DND-41 (cell line): ENCODE measurements around the gene TBC1D22A.
A peak's percentile ranks its signal among the peaks of the same experiment; 100 is the strongest.

Experiments used
- ATAC-seq: fragments of 200-7000 bp; cut with Tn5 transposase; 3 replicates; pipeline ENCODE4 v1.9.1; 2021; ENCODE audit warnings: low read depth; ENCODE audit not compliant: insufficient read depth
- DNase-seq: peaks from one replicate; pipeline ENCODE4 v3.0.0-alpha.2; 2020
- H2AFZ ChIP-seq: 2 replicates; pipeline ENCODE4 v1.6.0; 2012; ENCODE audit warnings: low read depth, low read length
- H3K27ac ChIP-seq: 2 replicates; pipeline ENCODE4 v1.5.1; 2012; ENCODE audit warnings: low read length, inconsistent platforms
- H3K27me3 ChIP-seq: fragments of 200-600 bp; sonication (generic); 2 replicates; pipeline ENCODE4 v1.6.0; 2012; ENCODE audit warnings: low read length, mild to moderate bottlenecking, inconsistent platforms; ENCODE audit not compliant: insufficient read depth, poor library complexity
- H3K36me3 ChIP-seq: 2 replicates; pipeline ENCODE4 v1.5.1; 2012; ENCODE audit warnings: low read length, inconsistent platforms; ENCODE audit not compliant: insufficient read depth
- H3K4me1 ChIP-seq: 2 replicates; pipeline ENCODE4 v1.5.1; 2012; ENCODE audit warnings: mild to moderate bottlenecking, low read length; ENCODE audit not compliant: insufficient read depth
- H3K4me2 ChIP-seq: 2 replicates; pipeline ENCODE4 v1.6.0; 2012; ENCODE audit warnings: mild to moderate bottlenecking, moderate library complexity, low read length, inconsistent platforms; ENCODE audit not compliant: insufficient read depth
- H3K4me3 ChIP-seq, 2 experiments: fragments of 200-600 bp in 1 of 2; shearing (Covaris generic) in 1 of 2; 2 replicates each; pipeline ENCODE4 v1.5.1; 2012 to 2016; ENCODE audit warnings: inconsistent platforms in 2 of 2, low read length in 2 of 2, mild to moderate bottlenecking in 2 of 2, low read depth in 1 of 2, moderate library complexity in 1 of 2
- H3K79me2 ChIP-seq: 2 replicates; pipeline ENCODE4 v1.6.0; 2012; ENCODE audit warnings: low read length, inconsistent platforms; ENCODE audit not compliant: insufficient read depth
- H3K9ac ChIP-seq: 2 replicates; pipeline ENCODE4 v1.6.0; 2012; ENCODE audit warnings: low read depth, mild to moderate bottlenecking, inconsistent platforms, low read length, moderate library complexity
- H3K9me3 ChIP-seq: 2 replicates; pipeline ENCODE4 v1.5.1; 2012; ENCODE audit warnings: low read length, moderate library complexity, mild to moderate bottlenecking, inconsistent platforms; ENCODE audit not compliant: insufficient read depth, severe bottlenecking
- H4K20me1 ChIP-seq: 2 replicates; pipeline ENCODE4 v1.6.0; 2012; ENCODE audit warnings: low read length; ENCODE audit not compliant: insufficient read depth
- CTCF ChIP-seq: IDR thresholded peaks from 2 replicates; pipeline ENCODE4 v1.5.1; 2012; ENCODE audit warnings: borderline replicate concordance, low read length, moderate library complexity, mild to moderate bottlenecking; ENCODE audit not compliant: poor library complexity, severe bottlenecking; ENCODE audit errors: extremely low read depth
- EZH2 ChIP-seq: IDR thresholded peaks from 3 replicates; pipeline ENCODE4 v1.6.1; 2012; ENCODE audit warnings: borderline replicate concordance, low read depth, mild to moderate bottlenecking, moderate library complexity, low read length, inconsistent platforms; ENCODE audit not compliant: severe bottlenecking

The TBC1D22A gene

GRCh38 chr22:46721501-46722085 lies 40.9 kb upstream of the TBC1D22A start:
- peaks cover 76% of the 10 kb centered on the region for H3K36me3 ChIP-seq

DNA sequence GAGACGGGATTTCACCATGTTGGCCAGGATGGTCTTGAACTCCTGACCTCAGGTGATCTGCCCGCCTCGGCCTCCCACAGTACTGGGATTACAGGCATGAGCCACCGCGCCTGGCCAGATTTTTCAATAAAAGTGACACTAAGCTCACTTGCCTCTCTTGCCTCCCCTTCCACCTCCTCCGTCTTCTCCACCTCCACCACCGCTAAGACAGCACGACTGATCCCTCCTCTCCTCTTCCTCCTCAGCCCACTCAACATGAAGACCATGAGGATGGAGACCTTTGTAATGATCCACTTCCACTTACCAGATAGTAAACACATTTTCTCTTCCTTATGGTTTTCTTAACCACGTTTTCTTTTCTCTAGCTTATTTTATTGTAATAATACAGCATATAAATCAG lies 38.6 kb upstream of the TBC1D22A start:
- Histone ChIP-seq H4K20me1 (peaks cover 63% of the 10 kb centered on the region), H3K9ac (no peak overlapping the region), H3K36me3 (peaks cover 76% of the 10 kb centered on the region), H3K9me3 (no peaks in the 10 kb centered on the region), H3K27me3 (no peaks in the 10 kb centered on the region), H2AFZ (no peak overlapping the region), H3K4me1 (no peaks in the 10 kb centered on the region), H3K27ac (no peak overlapping the region), H3K79me2 (peaks cover 71% of the 10 kb centered on the region), H3K4me2 (no peak overlapping the region), H3K4me3 (no peak overlapping the region)
- ATAC-seq (no peak), DNase-seq (no peak)
- no peak for TF ChIP-seq EZH2
- TF ChIP-seq CTCF, result no peak

More at GRCh38 chr22:46721501-46722085, 40.9 kb upstream of the TBC1D22A start:
- no peaks in the 10 kb centered on the region for H3K4me1 ChIP-seq
- H3K79me2 ChIP-seq, result peaks cover 50% of the 10 kb centered on the region
- H3K27me3 ChIP-seq, result no peaks in the 10 kb centered on the region
- DNase-seq (no peak), ATAC-seq (no peak)
- no peaks in the 10 kb centered on the region for H3K9me3 ChIP-seq
- H2AFZ ChIP-seq, result no peak overlapping the region
- TF ChIP-seq CTCF, result no peak
- no peak for TF ChIP-seq EZH2
- no peak overlapping the region for H3K4me2 ChIP-seq
- H4K20me1 ChIP-seq, result peaks cover 41% of the 10 kb centered on the region
- no peak overlapping the region for H3K4me3 ChIP-seq
- H3K27ac ChIP-seq, result peak overlapping the region; percentile 10; the same call in 1 of the 2 replicates
- no peak overlapping the region for H3K9ac ChIP-seq

- H3K9me3 ChIP-seq, result no peaks in the 10 kb centered on the region
- no peak overlapping the region for H2AFZ ChIP-seq
- H3K9ac ChIP-seq, result no peak overlapping the region
- DNase-seq (no peak), ATAC-seq (no peak)
- H3K4me2 ChIP-seq, result no peak overlapping the region
- peaks cover 69% of the 10 kb centered on the region for H4K20me1 ChIP-seq
- H3K27ac ChIP-seq, result no peak overlapping the region
- H3K4me3 ChIP-seq, result no peak overlapping the region
- TF ChIP-seq EZH2, result no peak
- TF ChIP-seq CTCF, result no peak
- no peaks in the 10 kb centered on the region for H3K27me3 ChIP-seq
- peaks cover 83% of the 10 kb centered on the region for H3K79me2 ChIP-seq
- H3K36me3 ChIP-seq, result peaks cover 73% of the 10 kb centered on the region
- H3K4me1 ChIP-seq, result no peaks in the 10 kb centered on the region
These were observed 37.4 kb upstream of the TBC1D22A start for GRCh38 chr22:46725096-46725495.
